HepG2 (cell line): Measurements from ENCODE around the gene CAMTA1. TPM values are rescaled to one million over a fixed set of nuclear protein-coding genes. Genes with fewer than 3 reads are reported as not detected.

Experiments used
- ATAC-seq: fragments of 200-7000 bp; cut with Tn5 transposase; 3 replicates; pipeline ENCODE4 v1.9.1; 2020; ENCODE audit warnings: mild to moderate bottlenecking, moderate library complexity
- BruUV-seq: library from RNA; stranded (reverse); fragments of 400-500 nt; replicated peaks from 2 replicates; lab custom pipeline; 2021; lab: Mats Ljungman, UMichigan
- CTCF ChIA-PET: fragments of 300-600 bp; formaldehyde crosslinking; extraction: SDS; loops from one replicate; lab custom pipeline; 2021; ENCODE audit warnings: low total read pairs, inconsistent platforms, low intra/inter-chr PET ratio; lab: Yijun Ruan, JAX
- POLR2A ChIA-PET: fragments of 350-600 bp; sonication (Branson Sonifier 250); formaldehyde crosslinking; loops from one replicate; lab custom pipeline; 2020; ENCODE audit warnings: antibody characterized with exemption, inconsistent platforms; lab: Yijun Ruan, JAX
- DNase-seq: peaks from one replicate; pipeline ENCODE4 v3.0.0-alpha.2; 2015; ENCODE audit warnings: low spot score
- FAIRE-seq: peaks from 3 replicates; lab custom pipeline; 2011; peaks lifted over from hg19 to GRCh38; lab: Jason Lieb, UNC
- H2AFZ ChIP-seq: one replicate; pipeline ENCODE4 v1.6.1; 2011; ENCODE audit warnings: low read length, inconsistent platforms
- H3K27ac ChIP-seq: fragments of 300-600 bp; 3 replicates; pipeline ENCODE4 v1.8.0; 2011; ENCODE audit warnings: mixed run types, mild to moderate bottlenecking, mixed read lengths, low read length, inconsistent platforms; ENCODE audit not compliant: insufficient read depth; ENCODE audit errors: extremely low read length
- H3K27me3 ChIP-seq, 2 experiments: fragments of 200-600 bp in 1 of 2; 2 replicates in 1 of 2; 3 replicates in 1 of 2; pipeline versions ENCODE4 v1.6.0 to v1.8.0; 2011; ENCODE audit warnings: low read length in 2 of 2, mild to moderate bottlenecking in 2 of 2, moderate library complexity in 2 of 2, inconsistent platforms in 1 of 2; ENCODE audit not compliant: insufficient read depth in 2 of 2, control insufficient read depth in 1 of 2
- H3K36me3 ChIP-seq, 2 experiments: fragments of 200-600 bp in 1 of 2; replicated peaks in 1 of 2; 2 replicates in 1 of 2; 3 replicates in 1 of 2; pipeline versions ENCODE4 v1.5.1 to v1.8.0; 2011; ENCODE audit warnings: low read length in 2 of 2, inconsistent platforms in 1 of 2; ENCODE audit not compliant: insufficient read depth in 2 of 2, control insufficient read depth in 1 of 2
- H3K4me1 ChIP-seq: 2 replicates; pipeline ENCODE4 v1.5.1; 2012; ENCODE audit warnings: low read length, inconsistent platforms; ENCODE audit not compliant: insufficient read depth
- H3K4me2 ChIP-seq: 2 replicates; pipeline ENCODE4 v1.6.0; 2011; ENCODE audit warnings: low read depth, low read length, inconsistent platforms
- H3K4me3 ChIP-seq, 3 experiments: fragments of 200-600 bp in 1 of 3; sonication (generic), shearing (Covaris generic) in 1 of 3; replicated peaks in 1 of 3; 2 replicates each; pipeline ENCODE4 v1.5.1; 2011 to 2016; ENCODE audit warnings: low read length in 3 of 3, inconsistent platforms in 2 of 3, low read depth in 2 of 3, mild to moderate bottlenecking in 2 of 3, control low read depth in 1 of 3, mixed read lengths in 1 of 3; ENCODE audit not compliant: insufficient read depth in 1 of 3
- H3K79me2 ChIP-seq: one replicate; pipeline ENCODE4 v1.6.1; 2011; ENCODE audit warnings: low read length, inconsistent platforms; ENCODE audit not compliant: insufficient read depth
- H3K9ac ChIP-seq: 2 replicates; pipeline ENCODE4 v1.6.0; 2011; ENCODE audit warnings: mild to moderate bottlenecking, low read depth, low read length, inconsistent platforms; ENCODE audit not compliant: insufficient read depth
- H3K9me3 ChIP-seq: 2 replicates; pipeline ENCODE4 v1.5.1; 2012; ENCODE audit warnings: mild to moderate bottlenecking, low read length
- H4K20me1 ChIP-seq: 2 replicates; pipeline ENCODE4 v1.6.0; 2011; ENCODE audit warnings: inconsistent platforms, mild to moderate bottlenecking, low read length, moderate library complexity; ENCODE audit not compliant: insufficient read depth
- KMT2A ChIP-seq: sonication (generic); formaldehyde crosslinking; IDR thresholded peaks from 2 replicates; pipeline ENCODE4 v1.4.0; 2020; ENCODE audit warnings: missing genetic modification reagents
- ZFP36L1 ChIP-seq: sonication (generic); formaldehyde crosslinking; IDR thresholded peaks from 2 replicates; pipeline ENCODE4 v1.8.0; 2022; ENCODE audit warnings: mild to moderate bottlenecking, missing genetic modification reagents, moderate library complexity
- ZNF264 ChIP-seq: sonication (generic); formaldehyde crosslinking; IDR thresholded peaks from 2 replicates; pipeline ENCODE4 v1.4.0; 2020; ENCODE audit warnings: missing genetic modification reagents
- WGBS: methylation state at CpG from one replicate; pipeline ENCODE4 v1.1.6; 2017; ENCODE audit warnings: low lambda C conversion rate; 5-methylcytosine and 5-hydroxymethylcytosine counted together
- in situ Hi-C: cut with HindIII; loops from 2 replicates; pipeline ENCODE4 v1.10.0; 2017; ENCODE audit warnings: low pct_unique_long_range_greater_than_20kb; ENCODE audit not compliant: extremely low pct_ligation_motif_present
- intact Hi-C: fragments of 100-400 bp; cut with micrococcal nuclease; formaldehyde crosslinking; loops from one replicate; pipeline ENCODE4 v1.10.0; 2022; ENCODE audit not compliant: unreplicated experiment
- polyA plus RNA-seq, 8 experiments: library from polyadenylated mRNA; depleted of rRNA in 3 of 8; stranded (reverse) in 7 of 8; unstranded in 1 of 8; fragments of >200 nt; fragmentation: Illumina TruSeq in 4 of 8; extraction: Trizol in 4 of 8; gene quantifications; 2 replicates each; pipeline versions ENCODE4 v1.2.1 to v1.2.3, GENCODE V29; 2011 to 2016; ENCODE audit warnings: low read depth in 4 of 8, missing spikeins in 1 of 8, mixed read lengths in 1 of 8; ENCODE audit not compliant: insufficient read depth in 1 of 8
- total RNA-seq, 5 experiments: library from RNA; depleted of rRNA; stranded (reverse); fragments of >200 nt; fragmentation: Illumina TruSeq; extraction: Trizol; gene quantifications; 2 replicates each; pipeline ENCODE4 v1.2.3, GENCODE V29; 2016; ENCODE audit warnings: low read depth in 1 of 5

CAMTA1 gene
- total and polyA plus RNA-seq, 2 of the 13 experiments (the other 11 are each of a cell fraction or from before 2014, with no cell fraction given) = 25.0 to 36.4 TPM

DNA sequence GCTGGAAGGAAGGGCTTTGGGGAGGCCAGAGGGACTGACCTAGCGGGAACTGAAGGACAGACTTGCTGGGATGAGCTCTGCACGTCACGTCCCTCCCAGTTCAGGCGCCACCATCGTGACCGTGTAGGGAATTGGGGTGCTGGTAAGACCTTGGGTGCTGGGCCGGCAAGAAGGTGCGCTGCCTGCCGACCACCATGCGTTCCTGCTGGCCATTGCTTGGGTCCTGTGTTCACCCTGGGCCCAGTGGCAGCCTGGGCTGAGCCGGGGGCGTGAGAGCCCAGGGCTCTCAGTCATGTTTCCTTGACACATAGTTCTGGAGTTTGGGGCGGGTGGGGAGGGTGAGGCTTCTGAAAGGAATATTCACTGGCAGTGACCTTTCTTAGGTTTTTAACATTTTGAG lies 176.0 kb downstream of the CAMTA1 start:
- no peak overlapping the region for H2AFZ ChIP-seq
- no peaks in the 10 kb centered on the region for H3K36me3 ChIP-seq
- TF ChIP-seq KMT2A (CRISPR knock-in tag) (no peak), ZFP36L1 (no peak)
- FAIRE-seq (no peak), DNase-seq (no peak), ATAC-seq (no peak; the same call in 2 of the 3 replicates)
- no peaks in the 10 kb centered on the region for H4K20me1 ChIP-seq
- no peaks in the 10 kb centered on the region for H3K9me3 ChIP-seq
- no peak overlapping the region for H3K4me2 ChIP-seq
- in situ Hi-C loops = no loop called here
- H3K4me3 ChIP-seq = no peak overlapping the region
- 0 out of 2 replicates have a peak, but pooled peaks cover 10% of the 10 kb centered on the region for H3K4me1 ChIP-seq
- H3K79me2 ChIP-seq = no peaks in the 10 kb centered on the region
- intact Hi-C loops = no loop called here
- WGBS = 59% methylated on average over 13 of the region's 13 CpGs
- H3K9ac ChIP-seq = no peak overlapping the region
- CTCF ChIA-PET = no interaction called here
- POLR2A ChIA-PET = no interaction called here
- peaks cover 4 to 32% of the 10 kb centered on the region in 2 experiments; a peak in 3 of 5 replicates for H3K27me3 ChIP-seq
- no peak overlapping the region for H3K27ac ChIP-seq
- BruUV-seq = no TSS peak

DNA sequence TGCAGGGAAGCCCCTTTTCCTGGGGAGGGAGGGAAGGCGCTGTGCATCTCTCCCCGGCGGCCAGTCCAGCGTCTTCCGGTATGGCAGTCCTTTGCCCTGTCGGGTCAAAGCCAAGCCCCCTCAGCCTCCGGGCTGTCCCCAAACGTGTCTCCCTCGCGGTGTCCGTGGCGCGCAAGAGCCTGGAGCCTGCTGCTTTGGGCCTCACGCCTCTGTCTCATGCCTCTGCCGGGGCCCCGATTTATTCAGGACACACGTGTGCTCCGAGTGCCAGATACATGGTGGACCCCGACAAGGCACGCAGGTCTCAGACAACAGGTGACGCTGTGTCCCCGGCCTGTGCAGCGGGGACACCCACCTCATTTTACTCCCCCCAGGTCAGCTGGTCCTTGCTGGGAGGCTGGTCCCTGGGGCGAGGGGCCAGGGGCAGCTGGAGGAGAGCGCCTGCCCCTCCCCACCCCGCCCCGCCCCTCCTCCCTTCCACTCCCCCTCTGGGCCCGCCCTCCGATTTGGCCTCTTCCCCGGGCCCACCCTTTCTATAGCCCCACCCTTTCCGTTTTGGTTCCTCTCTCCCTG lies 176.7 kb downstream of the CAMTA1 start:
- no peak overlapping the region for H2AFZ ChIP-seq
- intact Hi-C loops = no loop called here
- H3K36me3 ChIP-seq = no peaks in the 10 kb centered on the region
- WGBS = 75% methylated on average over 30 of the region's 31 CpGs
- H3K4me2 ChIP-seq = no peak overlapping the region
- peaks cover 4 to 27% of the 10 kb centered on the region in 2 experiments; a peak in 3 of 5 replicates for H3K27me3 ChIP-seq
- FAIRE-seq (no peak), ATAC-seq (no peak; the same call in 2 of the 3 replicates), DNase-seq (no peak)
- CTCF ChIA-PET = no interaction called here
- no peaks in the 10 kb centered on the region for H4K20me1 ChIP-seq
- H3K4me3 ChIP-seq = no peak overlapping the region
- H3K9ac ChIP-seq = no peak overlapping the region
- POLR2A ChIA-PET = no interaction called here
- H3K9me3 ChIP-seq = no peaks in the 10 kb centered on the region
- H3K79me2 ChIP-seq = no peaks in the 10 kb centered on the region
- BruUV-seq = no TSS peak
- no peak for TF ChIP-seq ZNF264 (CRISPR knock-in tag)
- TF ChIP-seq, all 625 proteins: peak for 0
- Histone ChIP-seq H3K27ac (no peak overlapping the region), H3K4me1 (0 out of 2 replicates have a peak, but pooled peaks cover 10% of the 10 kb centered on the region)
- in situ Hi-C loops = no loop called here
